Suprapubic skin (tissue), 4 donors: Measurements from ENCODE around the gene FUZ. TPM values are rescaled to one million over a fixed set of nuclear protein-coding genes. Genes with fewer than 3 reads are reported as not detected.
A peak's percentile ranks its signal among the peaks of the same experiment; 100 is the strongest.

Experiments
- DNase-seq, 2 donors: peaks; one replicate each; pipeline ENCODE4 v3.0.0-alpha.2; 2019; ENCODE audit warnings: low spot score in 2 of 2
- H3K27ac ChIP-seq: fragments of 200-600 bp; sonication (generic); one replicate; pipeline ENCODE4 v1.5.1; 2019
- H3K27me3 ChIP-seq: fragments of 200-600 bp; sonication (generic); one replicate; pipeline ENCODE4 v1.5.1; 2019
- H3K36me3 ChIP-seq: fragments of 200-600 bp; sonication (generic); one replicate; pipeline ENCODE4 v1.5.1; 2019
- H3K4me1 ChIP-seq: fragments of 200-600 bp; sonication (generic); one replicate; pipeline ENCODE4 v1.5.1; 2019
- H3K4me3 ChIP-seq: fragments of 200-600 bp; sonication (generic); one replicate; pipeline ENCODE4 v1.5.1; 2019; ENCODE audit warnings: mild to moderate bottlenecking
- H3K9me3 ChIP-seq: fragments of 200-600 bp; sonication (generic); one replicate; pipeline ENCODE4 v1.5.1; 2019
- CTCF ChIP-seq, 2 donors: fragments of 200-600 bp in 1 of 2; fragments of 450-650 bp in 1 of 2; sonication (generic) in 1 of 2; IDR thresholded peaks; one replicate each; pipeline ENCODE4 v1.5.1; 2016 to 2019; ENCODE audit warnings: antibody characterized with exemption in 2 of 2, mild to moderate bottlenecking in 1 of 2, moderate library complexity in 1 of 2
- EP300 ChIP-seq: sonication (generic); formaldehyde crosslinking; IDR thresholded peaks from one replicate; pipeline ENCODE4 v1.6.1; 2017; ENCODE audit warnings: antibody characterized with exemption
- POLR2A ChIP-seq, 2 donors: fragments of 450-650 bp; IDR thresholded peaks; one replicate each; pipeline ENCODE4 v1.6.1; 2017; ENCODE audit warnings: antibody characterized with exemption in 2 of 2, mild to moderate bottlenecking in 2 of 2, moderate library complexity in 2 of 2
- POLR2AphosphoS5 ChIP-seq, 3 donors: sonication (generic); formaldehyde crosslinking; IDR thresholded peaks; one replicate each; pipeline ENCODE4 v1.6.1; 2017; ENCODE audit warnings: antibody characterized with exemption in 3 of 3
- WGBS: methylation state at CpG from one replicate; pipeline ENCODE4 v1.1.5; 2018; 5-methylcytosine and 5-hydroxymethylcytosine counted together
- total RNA-seq, 4 donors: library from RNA; depleted of rRNA; stranded (reverse); fragments of >200 nt; gene quantifications; one replicate each; pipeline ENCODE4 v1.1.0, GENCODE V29; 2016

FUZ gene
- total RNA-seq, 4 donors from 2014 or later, result 9.4 to 24.2 (median 14.4) TPM

GRCh38 chr19:49807058-49807903 is 5.8 kb downstream of the FUZ start:
- Histone ChIP-seq H3K9me3 (no peaks in the 10 kb centered on the region), H3K4me1 (peaks cover 24% of the 10 kb centered on the region), H3K36me3 (peaks cover 37% of the 10 kb centered on the region), H3K27me3 (no peaks in the 10 kb centered on the region), H3K27ac (no peak overlapping the region), H3K4me3 (no peak overlapping the region)
- WGBS, result 80% methylated on average over 14 of the region's 18 CpGs
- peak in 1 of 2 donors; percentile 76 for DNase-seq
- TF ChIP-seq CTCF (IDR thresholded peaks at IDR 0.05), result no peak
- TF ChIP-seq POLR2AphosphoS5 (IDR thresholded peaks at IDR 0.05), result no peak
- TF ChIP-seq POLR2A (IDR thresholded peaks at IDR 0.05), result no peak
- no peak for TF ChIP-seq EP300

DNA sequence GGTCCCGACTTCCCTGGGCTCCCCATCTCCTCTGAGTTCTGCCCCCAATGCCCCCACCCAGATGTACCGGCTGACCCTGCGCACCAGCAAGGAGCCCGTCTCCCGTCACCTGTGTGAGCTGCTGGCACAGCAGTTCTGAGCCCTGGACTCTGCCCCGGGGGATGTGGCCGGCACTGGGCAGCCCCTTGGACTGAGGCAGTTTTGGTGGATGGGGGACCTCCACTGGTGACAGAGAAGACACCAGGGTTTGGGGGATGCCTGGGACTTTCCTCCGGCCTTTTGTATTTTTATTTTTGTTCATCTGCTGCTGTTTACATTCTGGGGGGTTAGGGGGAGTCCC is 6.5 kb downstream of the FUZ start:
- no peak for TF ChIP-seq EP300
- no peak for TF ChIP-seq CTCF (IDR thresholded peaks at IDR 0.05)
- TF ChIP-seq POLR2A (IDR thresholded peaks at IDR 0.05), result no peak
- no peak for TF ChIP-seq POLR2AphosphoS5 (IDR thresholded peaks at IDR 0.05)
- Histone ChIP-seq H3K27ac (no peak overlapping the region), H3K9me3 (no peaks in the 10 kb centered on the region), H3K36me3 (peaks cover 43% of the 10 kb centered on the region), H3K27me3 (no peaks in the 10 kb centered on the region), H3K4me3 (no peak overlapping the region), H3K4me1 (peaks cover 21% of the 10 kb centered on the region)
- 88% methylated on average over 8 of the region's 8 CpGs for WGBS
- peak in 1 of 2 donors; percentile 64 for DNase-seq

DNA sequence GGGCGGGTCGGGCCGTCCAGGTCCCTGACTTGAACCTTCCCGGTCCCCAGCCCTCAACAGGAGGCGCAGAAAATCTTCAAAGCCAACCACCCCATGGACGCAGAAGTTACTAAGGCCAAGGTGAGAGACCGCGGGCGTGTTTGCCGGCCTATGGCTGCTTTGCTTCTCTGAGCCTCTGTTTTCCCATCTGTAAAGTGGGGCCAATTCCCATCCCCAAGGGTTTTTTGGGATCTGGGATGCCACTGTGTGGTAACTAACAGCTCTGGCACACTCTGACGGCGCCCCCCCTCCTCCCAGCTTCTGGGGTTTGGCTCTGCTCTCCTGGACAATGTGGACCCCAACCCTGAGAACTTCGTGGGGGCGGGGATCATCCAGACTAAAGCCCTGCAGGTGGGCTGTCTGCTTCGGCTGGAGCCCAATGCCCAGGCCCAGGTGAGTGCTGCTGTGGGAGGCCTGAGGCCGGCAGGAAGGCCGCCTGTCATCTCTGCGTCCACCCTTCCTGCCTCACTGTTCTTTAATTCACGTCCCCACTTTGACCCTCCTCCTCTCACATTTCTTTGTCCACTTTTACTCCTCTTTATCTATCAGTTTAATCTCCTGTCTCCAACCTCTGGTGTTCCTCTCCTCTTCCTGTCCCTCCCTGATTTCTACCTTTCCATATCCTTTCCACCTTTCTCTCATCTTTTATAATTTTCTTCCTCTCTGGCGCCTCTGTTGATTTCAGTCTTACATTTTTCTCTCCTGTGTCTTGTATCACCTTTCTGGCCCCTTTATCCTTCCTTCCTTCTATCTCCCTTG is 7.1 kb downstream of the FUZ start:
- peak in 1 of 2 donors; percentile 77 for DNase-seq
- H3K27ac ChIP-seq, result no peak overlapping the region
- 88% methylated on average over 17 of the region's 20 CpGs for WGBS
- no peak for TF ChIP-seq POLR2AphosphoS5 (IDR thresholded peaks at IDR 0.05)
- no peak for TF ChIP-seq EP300
- no peak for TF ChIP-seq CTCF (IDR thresholded peaks at IDR 0.05)
- TF ChIP-seq POLR2A (IDR thresholded peaks at IDR 0.05), result no peak
- H3K36me3 ChIP-seq, result peaks cover 49% of the 10 kb centered on the region
- H3K4me1 ChIP-seq, result peaks cover 21% of the 10 kb centered on the region
- H3K27me3 ChIP-seq, result no peaks in the 10 kb centered on the region
- no peaks in the 10 kb centered on the region for H3K9me3 ChIP-seq
- H3K4me3 ChIP-seq, result no peak overlapping the region

- no peak for DNase-seq
- no peak overlapping the region for H3K4me3 ChIP-seq
- H3K27me3 ChIP-seq, result no peaks in the 10 kb centered on the region
- peaks cover 74% of the 10 kb centered on the region for H3K36me3 ChIP-seq
- 92% methylated on average over 6 of the region's 6 CpGs for WGBS
- TF ChIP-seq POLR2AphosphoS5 (IDR thresholded peaks at IDR 0.05), result no peak
- TF ChIP-seq EP300, result no peak
- TF ChIP-seq CTCF (IDR thresholded peaks at IDR 0.05), result no peak
- no peak for TF ChIP-seq POLR2A (IDR thresholded peaks at IDR 0.05)
- no peaks in the 10 kb centered on the region for H3K9me3 ChIP-seq
- H3K27ac ChIP-seq, result no peak overlapping the region
- H3K4me1 ChIP-seq, result peaks cover 4% of the 10 kb centered on the region
Measured at GRCh38 chr19:49803529-49803856, 9.6 kb downstream of the FUZ start.

DNA sequence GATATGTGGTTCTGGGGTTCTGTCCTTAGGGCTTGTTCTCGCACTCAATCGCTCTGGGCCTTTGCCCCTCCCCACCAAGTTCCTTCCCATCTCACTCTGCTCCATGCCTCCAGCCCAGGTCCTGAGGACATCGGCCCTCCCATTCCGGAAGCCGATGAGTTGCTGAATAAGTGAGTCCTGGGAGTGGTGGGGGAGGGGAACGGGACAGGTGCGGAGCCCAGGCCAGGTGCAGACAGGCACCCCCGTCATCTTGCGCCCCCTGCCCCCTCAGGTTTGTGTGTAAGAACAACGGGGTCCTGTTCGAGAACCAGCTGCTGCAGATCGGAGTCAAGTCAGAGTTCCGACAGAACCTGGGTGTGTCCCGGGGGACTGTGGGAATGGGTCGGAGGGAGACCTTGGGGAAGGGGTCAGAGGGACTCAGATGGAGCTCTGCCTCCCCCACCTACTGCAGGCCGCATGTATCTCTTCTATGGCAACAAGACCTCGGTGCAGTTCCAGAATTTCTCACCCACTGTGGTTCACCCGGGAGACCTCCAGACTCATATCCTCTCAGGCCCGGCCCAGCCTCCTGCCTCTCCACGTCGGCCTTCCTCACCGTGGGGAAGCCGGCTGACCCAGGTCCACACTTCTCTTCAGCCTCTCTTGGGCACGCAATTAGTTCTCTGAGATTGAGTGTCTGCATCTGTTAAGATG is 10.1 kb downstream of the FUZ start:
- no peak for TF ChIP-seq POLR2AphosphoS5 (IDR thresholded peaks at IDR 0.05)
- no peak for TF ChIP-seq CTCF (IDR thresholded peaks at IDR 0.05)
- no peak for TF ChIP-seq EP300
- no peak for TF ChIP-seq POLR2A (IDR thresholded peaks at IDR 0.05)
- H3K36me3 ChIP-seq, result peaks cover 79% of the 10 kb centered on the region
- H3K9me3 ChIP-seq, result no peaks in the 10 kb centered on the region
- H3K4me1 ChIP-seq, result no peaks in the 10 kb centered on the region
- no peak for DNase-seq
- H3K27me3 ChIP-seq, result no peaks in the 10 kb centered on the region
- H3K27ac ChIP-seq, result no peak overlapping the region
- peak overlapping the region; percentile 37 for H3K4me3 ChIP-seq
- WGBS, result 89% methylated on average over 19 of the region's 24 CpGs
